ENCODE measurements around the gene PIK3C2G. TPM values are rescaled to one million over a fixed set of nuclear protein-coding genes. Genes with fewer than 3 reads are reported as not detected.

PIK3C2G gene
- polyA plus RNA-seq, 1 of the 3 experiments (the other 2 are of a cell fraction) = 0.02 TPM

DNA sequence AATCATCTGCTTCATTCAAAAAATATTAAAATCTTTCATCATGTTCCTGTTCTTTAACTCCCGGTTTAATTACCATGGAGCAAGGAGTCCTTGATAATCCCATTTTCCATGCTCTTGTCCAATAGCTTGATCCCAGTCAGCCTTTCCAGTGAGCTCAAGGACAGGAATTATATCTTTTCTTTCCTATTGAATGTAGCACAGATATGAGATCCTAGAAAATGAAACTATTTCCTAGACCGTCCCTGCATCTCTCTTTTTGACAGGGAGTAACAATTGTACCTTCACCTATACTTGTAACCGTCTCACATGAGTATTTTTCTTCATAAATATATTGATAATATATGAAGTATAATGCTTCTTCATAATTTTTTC lies 35.6 kb downstream of the PIK3C2G start:
- Histone ChIP-seq H3K27me3 (ENCODE audit: insufficient read depth) (no peaks in the 10 kb centered on the region), H3K27ac (ENCODE audit: low read depth in 2 of 2, low read length in 1 of 2) (peak overlapping the region; percentile 1 to 76; a peak in 1 of 4 replicates), H3K4me1 (ENCODE audit: control insufficient read depth in 1 of 2, insufficient read depth in 2 of 2, low read depth in 1 of 2, low read length in 1 of 2) (no peaks in the 10 kb centered on the region; a peak in 1 of 4 replicates), H3K4me3 (ENCODE audit: low read depth in 2 of 2, low read length in 1 of 2) (peak overlapping the region; percentile 29 to 35; a peak in 3 of 4 replicates), H3K79me2 (ENCODE audit: insufficient read depth) (no peaks in the 10 kb centered on the region), H2AFZ (ENCODE audit: low read depth) (peak overlapping the region; percentile 60), H3K9ac (peak overlapping the region; percentile 19; the same call in 1 of the 2 replicates), H3K9me3 (no peaks in the 10 kb centered on the region), H3F3A (replicated peaks; ENCODE audit: insufficient read depth) (no peaks in the 10 kb centered on the region), H4K20me1 (ENCODE audit: insufficient read depth) (no peaks in the 10 kb centered on the region), H3K4me2 (peak overlapping the region; percentile 65), H3K9me2 (no peaks in the 10 kb centered on the region), H3K36me3 (replicated peaks in 1 of 2; ENCODE audit: control insufficient read depth in 1 of 2, insufficient read depth in 2 of 2, low read length in 1 of 2) (peaks cover 0 to 3% of the 10 kb centered on the region in 2 experiments)
- POLR2A ChIA-PET = no interaction called here
- TF ChIP-seq, protein P1, sequence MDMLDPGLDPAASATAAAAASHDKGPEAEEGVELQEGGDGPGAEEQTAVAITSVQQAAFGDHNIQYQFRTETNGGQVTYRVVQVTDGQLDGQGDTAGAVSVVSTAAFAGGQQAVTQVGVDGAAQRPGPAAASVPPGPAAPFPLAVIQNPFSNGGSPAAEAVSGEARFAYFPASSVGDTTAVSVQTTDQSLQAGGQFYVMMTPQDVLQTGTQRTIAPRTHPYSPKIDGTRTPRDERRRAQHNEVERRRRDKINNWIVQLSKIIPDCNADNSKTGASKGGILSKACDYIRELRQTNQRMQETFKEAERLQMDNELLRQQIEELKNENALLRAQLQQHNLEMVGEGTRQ (IDR thresholded peaks at IDR 0.05; ENCODE audit: borderline replicate concordance, low read depth, low read length) = no peak
- no peak for TF ChIP-seq NFIC (IDR thresholded peaks at IDR 0.05; ENCODE audit: borderline replicate concordance)
- TF ChIP-seq MEF2A (IDR thresholded peaks at IDR 0.05; ENCODE audit: borderline replicate concordance, low read depth) = no peak
- TF ChIP-seq NRF1 (IDR thresholded peaks at IDR 0.05; ENCODE audit: low read depth, low read length) = no peak
- TF ChIP-seq FOXM1 (IDR thresholded peaks at IDR 0.05; ENCODE audit: low read depth) = no peak
- TF ChIP-seq, protein P2, sequence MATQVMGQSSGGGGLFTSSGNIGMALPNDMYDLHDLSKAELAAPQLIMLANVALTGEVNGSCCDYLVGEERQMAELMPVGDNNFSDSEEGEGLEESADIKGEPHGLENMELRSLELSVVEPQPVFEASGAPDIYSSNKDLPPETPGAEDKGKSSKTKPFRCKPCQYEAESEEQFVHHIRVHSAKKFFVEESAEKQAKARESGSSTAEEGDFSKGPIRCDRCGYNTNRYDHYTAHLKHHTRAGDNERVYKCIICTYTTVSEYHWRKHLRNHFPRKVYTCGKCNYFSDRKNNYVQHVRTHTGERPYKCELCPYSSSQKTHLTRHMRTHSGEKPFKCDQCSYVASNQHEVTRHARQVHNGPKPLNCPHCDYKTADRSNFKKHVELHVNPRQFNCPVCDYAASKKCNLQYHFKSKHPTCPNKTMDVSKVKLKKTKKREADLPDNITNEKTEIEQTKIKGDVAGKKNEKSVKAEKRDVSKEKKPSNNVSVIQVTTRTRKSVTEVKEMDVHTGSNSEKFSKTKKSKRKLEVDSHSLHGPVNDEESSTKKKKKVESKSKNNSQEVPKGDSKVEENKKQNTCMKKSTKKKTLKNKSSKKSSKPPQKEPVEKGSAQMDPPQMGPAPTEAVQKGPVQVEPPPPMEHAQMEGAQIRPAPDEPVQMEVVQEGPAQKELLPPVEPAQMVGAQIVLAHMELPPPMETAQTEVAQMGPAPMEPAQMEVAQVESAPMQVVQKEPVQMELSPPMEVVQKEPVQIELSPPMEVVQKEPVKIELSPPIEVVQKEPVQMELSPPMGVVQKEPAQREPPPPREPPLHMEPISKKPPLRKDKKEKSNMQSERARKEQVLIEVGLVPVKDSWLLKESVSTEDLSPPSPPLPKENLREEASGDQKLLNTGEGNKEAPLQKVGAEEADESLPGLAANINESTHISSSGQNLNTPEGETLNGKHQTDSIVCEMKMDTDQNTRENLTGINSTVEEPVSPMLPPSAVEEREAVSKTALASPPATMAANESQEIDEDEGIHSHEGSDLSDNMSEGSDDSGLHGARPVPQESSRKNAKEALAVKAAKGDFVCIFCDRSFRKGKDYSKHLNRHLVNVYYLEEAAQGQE (IDR thresholded peaks at IDR 0.05; ENCODE audit: low read depth, low read length) = no peak
- no peak for TF ChIP-seq GATA2 (CRISPR knock-in tag; IDR thresholded peaks at IDR 0.05)
- TF ChIP-seq, protein P3, sequence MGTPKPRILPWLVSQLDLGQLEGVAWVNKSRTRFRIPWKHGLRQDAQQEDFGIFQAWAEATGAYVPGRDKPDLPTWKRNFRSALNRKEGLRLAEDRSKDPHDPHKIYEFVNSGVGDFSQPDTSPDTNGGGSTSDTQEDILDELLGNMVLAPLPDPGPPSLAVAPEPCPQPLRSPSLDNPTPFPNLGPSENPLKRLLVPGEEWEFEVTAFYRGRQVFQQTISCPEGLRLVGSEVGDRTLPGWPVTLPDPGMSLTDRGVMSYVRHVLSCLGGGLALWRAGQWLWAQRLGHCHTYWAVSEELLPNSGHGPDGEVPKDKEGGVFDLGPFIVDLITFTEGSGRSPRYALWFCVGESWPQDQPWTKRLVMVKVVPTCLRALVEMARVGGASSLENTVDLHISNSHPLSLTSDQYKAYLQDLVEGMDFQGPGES (IDR thresholded peaks at IDR 0.05; ENCODE audit: low read depth, low read length) = no peak
- TF ChIP-seq, protein P4, sequence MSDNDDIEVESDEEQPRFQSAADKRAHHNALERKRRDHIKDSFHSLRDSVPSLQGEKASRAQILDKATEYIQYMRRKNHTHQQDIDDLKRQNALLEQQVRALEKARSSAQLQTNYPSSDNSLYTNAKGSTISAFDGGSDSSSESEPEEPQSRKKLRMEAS (IDR thresholded peaks at IDR 0.05; ENCODE audit: low read depth) = no peak
- no peak for TF ChIP-seq TAF1 (IDR thresholded peaks at IDR 0.05; ENCODE audit: borderline replicate concordance, low read depth, low read length)
- no peak for DNase-seq
- 15% methylated on average over 3 of the region's 3 CpGs for WGBS (ENCODE audit: low lambda C conversion rate)
- CTCF ChIA-PET = interaction anchor here (1.6 kb wide), 1 partner anchor 23 kb away, joined by 6 read pairs; no protein-coding TSS in a partner anchor

DNA sequence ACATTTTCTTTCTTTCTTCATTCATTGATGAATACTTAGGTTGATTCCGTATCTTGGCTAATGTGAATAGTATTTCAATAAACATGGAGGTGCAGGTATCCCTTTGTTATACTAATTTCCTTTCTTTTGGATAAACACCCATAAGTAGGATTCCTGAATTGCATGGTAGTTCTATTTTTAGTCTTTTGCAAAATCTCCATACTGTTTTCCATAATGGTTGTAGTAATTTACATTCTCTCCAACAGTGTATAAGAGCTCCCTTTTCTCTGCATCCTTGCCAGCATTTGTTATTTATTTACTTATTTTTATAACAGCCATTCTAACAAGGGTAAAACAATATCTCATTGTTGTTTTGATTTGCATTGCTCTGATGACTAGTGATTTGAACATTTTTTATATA lies 36.6 kb downstream of the PIK3C2G start:
- no peaks in the 10 kb centered on the region for H3F3A ChIP-seq (replicated peaks; ENCODE audit: insufficient read depth)
- no peak overlapping the region for H3K27ac ChIP-seq (ENCODE audit: low read depth in 2 of 2, low read length in 1 of 2)
- no peak overlapping the region for H3K4me3 ChIP-seq (ENCODE audit: low read depth in 2 of 2, low read length in 1 of 2)
- POLR2A ChIA-PET = no interaction called here
- no peaks in the 10 kb centered on the region; a peak in 1 of 4 replicates for H3K4me1 ChIP-seq (ENCODE audit: control insufficient read depth in 1 of 2, insufficient read depth in 2 of 2, low read depth in 1 of 2, low read length in 1 of 2)
- no peaks in the 10 kb centered on the region for H3K27me3 ChIP-seq (ENCODE audit: insufficient read depth)
- CTCF ChIA-PET = no interaction called here
- 74% methylated on average over 1 of the region's 1 CpG for whole genome bisulfite sequencing (ENCODE audit: low lambda C conversion rate)
- H3K79me2 ChIP-seq (ENCODE audit: insufficient read depth) = no peaks in the 10 kb centered on the region
- H3K4me2 ChIP-seq = no peak overlapping the region
- H2AFZ ChIP-seq (ENCODE audit: low read depth) = no peak overlapping the region
- H3K36me3 ChIP-seq (replicated peaks in 1 of 2; ENCODE audit: control insufficient read depth in 1 of 2, insufficient read depth in 2 of 2, low read length in 1 of 2) = peaks cover 0 to 3% of the 10 kb centered on the region in 2 experiments
- no peak for DNase-seq
- no peak overlapping the region for H3K9ac ChIP-seq
- H3K9me3 ChIP-seq = no peaks in the 10 kb centered on the region
- no peaks in the 10 kb centered on the region for H3K9me2 ChIP-seq
- H4K20me1 ChIP-seq (ENCODE audit: insufficient read depth) = no peaks in the 10 kb centered on the region
- TF ChIP-seq, protein P1 (IDR thresholded peaks at IDR 0.05; ENCODE audit: borderline replicate concordance, low read depth, low read length) = no peak
- TF ChIP-seq TAF1 (IDR thresholded peaks at IDR 0.05; ENCODE audit: borderline replicate concordance, low read depth, low read length) (no peak), RXRA (IDR thresholded peaks at IDR 0.05; ENCODE audit: borderline replicate concordance, low read depth) (no peak), JUND (IDR thresholded peaks at IDR 0.05) (no peak), MXI1 (IDR thresholded peaks at IDR 0.05; ENCODE audit: low read depth, low read length) (no peak), CHD2 (IDR thresholded peaks at IDR 0.05; ENCODE audit: low read length, partially characterized antibody) (no peak), SMC3 (IDR thresholded peaks at IDR 0.05; ENCODE audit: low read depth, low read length) (no peak), EP300 (IDR thresholded peaks at IDR 0.05; ENCODE audit: borderline replicate concordance in 1 of 2, low read depth in 1 of 2, low read length in 1 of 2) (no peak), FOXJ3 (CRISPR knock-in tag; IDR thresholded peaks at IDR 0.05) (no peak), GATA2 (CRISPR knock-in tag; IDR thresholded peaks at IDR 0.05) (no peak)
- TF ChIP-seq, protein P4 (IDR thresholded peaks at IDR 0.05; ENCODE audit: low read depth) = no peak

All from SK-N-SH (cell line).